ENCODE results near the gene SORL1. TPM values are rescaled to one million over a fixed set of nuclear protein-coding genes. Genes with fewer than 3 reads are reported as not detected.

SORL1 gene
- total and polyA plus RNA-seq, 2 of the 13 experiments (the other 11 are each of a cell fraction or from before 2014, with no cell fraction given), result 21.3 to 148 TPM

DNA sequence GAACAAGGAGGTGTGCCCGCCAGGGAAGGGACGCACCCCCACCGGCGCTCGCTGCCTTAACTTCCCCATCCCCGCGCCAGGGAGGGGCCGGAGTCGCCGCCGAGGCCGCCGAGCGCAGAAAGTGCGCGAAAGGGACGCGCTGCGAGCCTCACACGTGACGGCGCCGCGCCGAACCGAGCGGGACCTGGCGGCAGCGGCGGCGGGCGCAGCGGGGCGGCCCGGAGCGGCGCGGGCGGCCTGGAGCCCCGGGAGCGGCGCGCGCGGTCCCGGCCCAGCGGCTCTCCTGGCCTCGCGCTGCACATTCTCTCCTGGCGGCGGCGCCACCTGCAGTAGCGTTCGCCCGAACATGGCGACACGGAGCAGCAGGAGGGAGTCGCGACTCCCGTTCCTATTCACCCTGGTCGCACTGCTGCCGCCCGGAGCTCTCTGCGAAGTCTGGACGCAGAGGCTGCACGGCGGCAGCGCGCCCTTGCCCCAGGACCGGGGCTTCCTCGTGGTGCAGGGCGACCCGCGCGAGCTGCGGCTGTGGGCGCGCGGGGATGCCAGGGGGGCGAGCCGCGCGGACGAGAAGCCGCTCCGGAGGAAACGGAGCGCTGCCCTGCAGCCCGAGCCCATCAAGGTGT, at the start of gene SORL1 (continued):
- TF ChIP-seq, protein P1, sequence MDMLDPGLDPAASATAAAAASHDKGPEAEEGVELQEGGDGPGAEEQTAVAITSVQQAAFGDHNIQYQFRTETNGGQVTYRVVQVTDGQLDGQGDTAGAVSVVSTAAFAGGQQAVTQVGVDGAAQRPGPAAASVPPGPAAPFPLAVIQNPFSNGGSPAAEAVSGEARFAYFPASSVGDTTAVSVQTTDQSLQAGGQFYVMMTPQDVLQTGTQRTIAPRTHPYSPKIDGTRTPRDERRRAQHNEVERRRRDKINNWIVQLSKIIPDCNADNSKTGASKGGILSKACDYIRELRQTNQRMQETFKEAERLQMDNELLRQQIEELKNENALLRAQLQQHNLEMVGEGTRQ (IDR thresholded peaks at IDR 0.05; ENCODE audit: low read depth, low read length), result no peak
- TF ChIP-seq, protein P1 (CRISPR knock-in tag; IDR thresholded peaks at IDR 0.05; ENCODE audit: borderline replicate concordance), result no peak
- TF ChIP-seq KAT7 (CRISPR knock-in tag; IDR thresholded peaks at IDR 0.05; ENCODE audit: borderline replicate concordance) (peak; percentile 79), PPARG (CRISPR knock-in tag; conservative IDR thresholded peaks at IDR 0.05) (no peak), KLF6 (CRISPR knock-in tag; IDR thresholded peaks at IDR 0.05) (no peak), IRF9 (CRISPR knock-in tag; IDR thresholded peaks at IDR 0.05; ENCODE audit: borderline replicate concordance) (no peak; the same call in 1 of the 2 replicates), ZEB1 (IDR thresholded peaks at IDR 0.05; ENCODE audit: insufficient replicate concordance, low read depth) (no peak), HOXD1 (CRISPR knock-in tag; IDR thresholded peaks at IDR 0.05) (peak; percentile 68; the same call in 1 of the 2 replicates), KIAA2018 (CRISPR knock-in tag; IDR thresholded peaks at IDR 0.05; ENCODE audit: borderline replicate concordance) (no peak)
- TF ChIP-seq, protein P2, sequence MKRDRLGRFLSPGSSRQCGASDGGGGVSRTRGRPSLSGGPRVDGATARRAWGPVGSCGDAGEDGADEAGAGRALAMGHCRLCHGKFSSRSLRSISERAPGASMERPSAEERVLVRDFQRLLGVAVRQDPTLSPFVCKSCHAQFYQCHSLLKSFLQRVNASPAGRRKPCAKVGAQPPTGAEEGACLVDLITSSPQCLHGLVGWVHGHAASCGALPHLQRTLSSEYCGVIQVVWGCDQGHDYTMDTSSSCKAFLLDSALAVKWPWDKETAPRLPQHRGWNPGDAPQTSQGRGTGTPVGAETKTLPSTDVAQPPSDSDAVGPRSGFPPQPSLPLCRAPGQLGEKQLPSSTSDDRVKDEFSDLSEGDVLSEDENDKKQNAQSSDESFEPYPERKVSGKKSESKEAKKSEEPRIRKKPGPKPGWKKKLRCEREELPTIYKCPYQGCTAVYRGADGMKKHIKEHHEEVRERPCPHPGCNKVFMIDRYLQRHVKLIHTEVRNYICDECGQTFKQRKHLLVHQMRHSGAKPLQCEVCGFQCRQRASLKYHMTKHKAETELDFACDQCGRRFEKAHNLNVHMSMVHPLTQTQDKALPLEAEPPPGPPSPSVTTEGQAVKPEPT (CRISPR knock-in tag; IDR thresholded peaks at IDR 0.05; ENCODE audit: low read depth), result no peak
- TF ChIP-seq, protein P3, sequence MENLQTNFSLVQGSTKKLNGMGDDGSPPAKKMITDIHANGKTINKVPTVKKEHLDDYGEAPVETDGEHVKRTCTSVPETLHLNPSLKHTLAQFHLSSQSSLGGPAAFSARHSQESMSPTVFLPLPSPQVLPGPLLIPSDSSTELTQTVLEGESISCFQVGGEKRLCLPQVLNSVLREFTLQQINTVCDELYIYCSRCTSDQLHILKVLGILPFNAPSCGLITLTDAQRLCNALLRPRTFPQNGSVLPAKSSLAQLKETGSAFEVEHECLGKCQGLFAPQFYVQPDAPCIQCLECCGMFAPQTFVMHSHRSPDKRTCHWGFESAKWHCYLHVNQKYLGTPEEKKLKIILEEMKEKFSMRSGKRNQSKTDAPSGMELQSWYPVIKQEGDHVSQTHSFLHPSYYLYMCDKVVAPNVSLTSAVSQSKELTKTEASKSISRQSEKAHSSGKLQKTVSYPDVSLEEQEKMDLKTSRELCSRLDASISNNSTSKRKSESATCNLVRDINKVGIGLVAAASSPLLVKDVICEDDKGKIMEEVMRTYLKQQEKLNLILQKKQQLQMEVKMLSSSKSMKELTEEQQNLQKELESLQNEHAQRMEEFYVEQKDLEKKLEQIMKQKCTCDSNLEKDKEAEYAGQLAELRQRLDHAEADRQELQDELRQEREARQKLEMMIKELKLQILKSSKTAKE (CRISPR knock-in tag; IDR thresholded peaks at IDR 0.05; ENCODE audit: borderline replicate concordance), result 0 out of 2 replicates have a peak, but pooled peaks have one; percentile 10

Data from HepG2 (cell line).